Psoas muscle (tissue), 8 donors: ENCODE measurements around the gene ERCC3. TPM values are rescaled to one million over a fixed set of nuclear protein-coding genes. Genes with fewer than 3 reads are reported as not detected.
A peak's percentile ranks its signal among the peaks of the same experiment; 100 is the strongest.

Experiments used
- ATAC-seq, 4 donors: fragments of 200-7000 bp; cut with Tn5 transposase; one replicate each; pipeline ENCODE4 v1.9.1; 2020; ENCODE audit warnings: moderate library complexity in 3 of 4, mild to moderate bottlenecking in 2 of 4
- DNase-seq, 2 donors: peaks; one replicate each; pipeline ENCODE4 v3.0.0-alpha.2; 2020
- H3K27ac ChIP-seq: fragments of 200-600 bp; one replicate; pipeline ENCODE4 v1.8.0; 2022
- H3K27me3 ChIP-seq, 3 donors: fragments of 200-600 bp in 1 of 3; one replicate each; pipeline versions ENCODE4 v1.6.1 to v1.8.0; 2013 to 2022; ENCODE audit warnings: low read length in 2 of 3, mild to moderate bottlenecking in 2 of 3, moderate library complexity in 1 of 3; ENCODE audit not compliant: insufficient read depth in 3 of 3
- H3K36me3 ChIP-seq, 2 donors: fragments of 200-600 bp in 1 of 2; one replicate each; pipeline versions ENCODE4 v1.6.1 to v1.8.0; 2013 to 2022; ENCODE audit warnings: low read depth in 1 of 2, mild to moderate bottlenecking in 1 of 2, moderate library complexity in 1 of 2; ENCODE audit not compliant: insufficient read depth in 1 of 2
- H3K4me1 ChIP-seq: fragments of 200-600 bp; one replicate; pipeline ENCODE4 v1.8.0; 2022
- H3K4me3 ChIP-seq: fragments of 200-600 bp; one replicate; pipeline ENCODE4 v1.8.0; 2022; ENCODE audit warnings: mild to moderate bottlenecking
- H3K9me3 ChIP-seq: fragments of 200-600 bp; one replicate; pipeline ENCODE4 v1.8.0; 2022
- CTCF ChIP-seq: fragments of 200-600 bp; IDR thresholded peaks from one replicate; pipeline ENCODE4 v1.8.0; 2022; ENCODE audit warnings: antibody characterized with exemption
- WGBS, 3 donors: extraction: QIAGEN DNeasy Blood & Tissue Kit; methylation state at CpG; one replicate each; pipeline versions ENCODE4 v1.1.6 to v1.1.7; 2013; 5-methylcytosine and 5-hydroxymethylcytosine counted together
- intact Hi-C, 2 donors: fragments of 100-400 bp; cut with DNase I; formaldehyde crosslinking; loops; one replicate each; pipeline versions ENCODE4 v1.11.0 to v1.14.2; 2022
- polyA plus RNA-seq, 3 donors: library from polyadenylated mRNA; stranded (reverse); fragments of 200-250 nt; gene quantifications; one replicate each; pipeline ENCODE4 v1.2.3, GENCODE V29; 2013
- total RNA-seq, 4 donors: library from RNA; stranded (reverse); fragmentation: NEBNext Ultra II Directional in 2 of 4; extraction: Animal tissue kit (Norgen Biotek cat#: 25700) in 2 of 4; gene quantifications; one replicate each; pipeline versions ENCODE4 v1.2.1 to v1.2.4, GENCODE V29; 2021 to 2023
- donor health status: healthy with polysubstance abuse.
- donor health status: DM: no; HTN: no; CAD: no; lungs with moderate emphysema.
- donor health status: Bipolar disorder and iron deficiency.
- donor health status: healthy.
- donor health status: DM: yes; HTN: yes; CAD: no.
- donor health status: DM: no; HTN: no; CAD: no.
- donor health status: DM: no; HTN: no; CAD: no.
- donor health status: DM: yes; HTN: yes; CAD: no.

The ERCC3 gene
- total and polyA plus RNA-seq, 7 donors = 22.2 to 54.9 (median 28.2) TPM

- 51 to 97% (median 94%) methylated on average over 1 of the region's 1 CpG for WGBS, 3 donors
- ATAC-seq = no peak
- H3K27me3 ChIP-seq = no peaks in the 10 kb centered on the region
These were observed 26.8 kb upstream of the ERCC3 start for GRCh38 chr2:127320586-127321275.

DNA sequence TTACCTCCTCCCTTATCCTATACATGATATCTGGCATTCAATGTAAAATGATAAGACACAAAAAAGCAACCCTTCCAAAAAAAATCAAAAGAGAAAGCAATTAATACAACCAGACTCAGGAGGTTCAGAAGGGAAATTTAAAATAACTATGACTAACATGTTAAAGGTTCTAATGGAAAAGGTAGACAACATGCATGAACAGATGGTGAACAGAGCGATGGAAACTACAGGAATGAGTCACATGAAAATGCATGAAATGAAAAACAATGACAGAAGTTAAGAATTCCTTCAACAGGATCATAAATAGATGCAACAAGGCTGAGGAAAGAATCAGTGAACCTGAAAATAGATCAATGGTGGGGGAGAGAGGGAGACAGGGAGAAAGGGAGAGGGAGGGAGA is 26.1 kb upstream of the ERCC3 start:
- DNase-seq = no peak
- Histone ChIP-seq H3K4me3 (no peak overlapping the region), H3K4me1 (no peaks in the 10 kb centered on the region), H3K27me3 (no peaks in the 10 kb centered on the region), H3K9me3 (peaks cover 3% of the 10 kb centered on the region), H3K36me3 (peaks cover 3 to 100% of the 10 kb centered on the region in 2 donors), H3K27ac (no peak overlapping the region)
- WGBS, 3 donors = 99 to 100% (median 100%) methylated on average over 1 of the region's 1 CpG
- intact Hi-C loops = loop anchor here (5.0 kb wide), 1 partner anchor 162 kb away; no protein-coding TSS in a partner anchor
- no peak for ATAC-seq
- TF ChIP-seq CTCF = no peak

More at GRCh38 chr2:127320586-127321275, 26.8 kb upstream of the ERCC3 start:
- no peak overlapping the region for H3K4me3 ChIP-seq
- TF ChIP-seq CTCF = no peak
- H3K36me3 ChIP-seq = peaks cover 3 to 100% of the 10 kb centered on the region in 2 donors
- no peaks in the 10 kb centered on the region for H3K4me1 ChIP-seq
- H3K9me3 ChIP-seq = peaks cover 3% of the 10 kb centered on the region
- intact Hi-C loops = loop anchor here (5.0 kb wide), 1 partner anchor 162 kb away; no protein-coding TSS in a partner anchor
- no peak for DNase-seq
- H3K27ac ChIP-seq = no peak overlapping the region

GRCh38 chr2:127314193-127314988 is 20.4 kb upstream of the ERCC3 start:
- Histone ChIP-seq H3K9me3 (no peaks in the 10 kb centered on the region), H3K27me3 (no peaks in the 10 kb centered on the region), H3K27ac (no peak overlapping the region), H3K36me3 (peaks cover 4 to 100% of the 10 kb centered on the region in 2 donors), H3K4me3 (no peak overlapping the region), H3K4me1 (no peaks in the 10 kb centered on the region)
- ATAC-seq = no peak
- no peak for DNase-seq
- TF ChIP-seq CTCF = no peak
- WGBS, 3 donors = 86 to 93% (median 87%) methylated on average over 7 of the region's 7 CpGs
- intact Hi-C loops = no loop called here

DNA sequence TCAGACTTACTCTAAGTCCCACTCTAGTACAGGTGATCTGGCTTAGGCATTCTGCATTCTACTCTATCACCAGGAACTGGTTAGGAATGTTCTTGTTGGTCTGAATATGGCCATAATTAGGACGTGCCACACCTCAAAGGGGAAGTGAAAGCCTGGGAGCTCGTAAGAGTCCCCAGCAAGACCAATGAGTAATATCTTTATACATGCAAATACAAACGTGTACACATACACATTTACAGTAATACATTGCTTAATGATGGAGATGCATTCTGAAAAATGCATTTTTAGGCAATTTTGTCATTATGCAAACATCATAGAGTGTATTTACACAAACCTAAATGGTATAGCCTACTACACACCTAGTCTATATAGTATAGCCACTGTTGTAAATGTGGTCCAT is 19.5 kb upstream of the ERCC3 start:
- no peaks in the 10 kb centered on the region for H3K9me3 ChIP-seq
- H3K27ac ChIP-seq = no peak overlapping the region
- TF ChIP-seq CTCF = no peak
- ATAC-seq (peak in 1 of 4 donors; percentile 22), DNase-seq (no peak)
- intact Hi-C loops = no loop called here
- no peaks in the 10 kb centered on the region for H3K27me3 ChIP-seq
- peaks cover 4 to 100% of the 10 kb centered on the region in 2 donors for H3K36me3 ChIP-seq
- no peaks in the 10 kb centered on the region for H3K4me1 ChIP-seq
- WGBS, 3 donors = 80 to 87% (median 85%) methylated on average over 3 of the region's 3 CpGs
- no peak overlapping the region for H3K4me3 ChIP-seq
